ENCODE results near the gene YRDC. TPM values are rescaled to one million over a fixed set of nuclear protein-coding genes. Genes with fewer than 3 reads are reported as not detected.

YRDC gene
- total and polyA plus RNA-seq, 8 donors = 9.8 to 16.9 (median 12.1) TPM

DNA sequence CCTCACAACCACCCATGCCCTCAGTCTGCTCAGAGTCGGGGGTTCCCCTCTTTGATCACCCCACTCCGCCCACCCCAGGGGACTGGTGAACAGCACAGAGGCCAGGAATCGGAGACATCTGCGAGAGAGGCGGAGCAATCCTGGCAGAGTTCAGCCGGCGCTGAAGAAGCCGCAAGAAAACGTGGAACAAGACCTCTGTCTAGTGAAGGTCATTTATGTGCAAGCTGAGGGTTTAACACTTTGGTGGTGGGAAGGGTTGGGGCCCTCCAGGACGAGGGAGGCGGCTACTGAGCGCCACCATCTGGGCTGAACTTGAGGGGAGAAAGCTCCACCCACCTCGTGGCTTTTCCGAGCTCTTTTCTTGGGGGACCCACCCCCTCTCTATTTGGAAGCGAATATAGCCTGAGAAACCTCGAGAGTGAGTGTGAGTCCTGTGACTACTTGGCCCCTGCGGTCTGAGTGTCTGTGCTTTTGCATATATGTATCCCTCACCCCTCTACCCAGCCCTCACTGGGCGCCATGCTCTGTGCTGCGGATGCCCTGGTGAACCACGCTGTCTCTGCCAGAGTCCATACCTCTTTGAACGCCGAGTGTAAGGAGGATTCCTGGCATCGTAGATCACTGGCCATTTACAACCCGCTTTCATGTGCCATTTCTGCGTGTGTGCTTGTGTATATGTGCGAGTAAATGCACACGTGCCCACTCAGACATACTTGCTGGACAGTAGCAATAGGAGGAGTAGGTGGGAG is 41.9 kb downstream of the YRDC start:
- TF ChIP-seq, protein P1, sequence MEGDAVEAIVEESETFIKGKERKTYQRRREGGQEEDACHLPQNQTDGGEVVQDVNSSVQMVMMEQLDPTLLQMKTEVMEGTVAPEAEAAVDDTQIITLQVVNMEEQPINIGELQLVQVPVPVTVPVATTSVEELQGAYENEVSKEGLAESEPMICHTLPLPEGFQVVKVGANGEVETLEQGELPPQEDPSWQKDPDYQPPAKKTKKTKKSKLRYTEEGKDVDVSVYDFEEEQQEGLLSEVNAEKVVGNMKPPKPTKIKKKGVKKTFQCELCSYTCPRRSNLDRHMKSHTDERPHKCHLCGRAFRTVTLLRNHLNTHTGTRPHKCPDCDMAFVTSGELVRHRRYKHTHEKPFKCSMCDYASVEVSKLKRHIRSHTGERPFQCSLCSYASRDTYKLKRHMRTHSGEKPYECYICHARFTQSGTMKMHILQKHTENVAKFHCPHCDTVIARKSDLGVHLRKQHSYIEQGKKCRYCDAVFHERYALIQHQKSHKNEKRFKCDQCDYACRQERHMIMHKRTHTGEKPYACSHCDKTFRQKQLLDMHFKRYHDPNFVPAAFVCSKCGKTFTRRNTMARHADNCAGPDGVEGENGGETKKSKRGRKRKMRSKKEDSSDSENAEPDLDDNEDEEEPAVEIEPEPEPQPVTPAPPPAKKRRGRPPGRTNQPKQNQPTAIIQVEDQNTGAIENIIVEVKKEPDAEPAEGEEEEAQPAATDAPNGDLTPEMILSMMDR (IDR thresholded peaks at IDR 0.05) = no peak
- no peak overlapping the region for H3K27ac ChIP-seq
- H3K36me3 ChIP-seq = no peaks in the 10 kb centered on the region
- no peak overlapping the region for H3K4me3 ChIP-seq
- peaks cover 26 to 96% of the 10 kb centered on the region in 2 donors for H3K27me3 ChIP-seq
- H3K4me1 ChIP-seq = no peaks in the 10 kb centered on the region
- DNase-seq (no peak), ATAC-seq (no peak)
- intact Hi-C loops (cut with DNase I) = no loop called here
- no peaks in the 10 kb centered on the region for H3K9me3 ChIP-seq

DNA sequence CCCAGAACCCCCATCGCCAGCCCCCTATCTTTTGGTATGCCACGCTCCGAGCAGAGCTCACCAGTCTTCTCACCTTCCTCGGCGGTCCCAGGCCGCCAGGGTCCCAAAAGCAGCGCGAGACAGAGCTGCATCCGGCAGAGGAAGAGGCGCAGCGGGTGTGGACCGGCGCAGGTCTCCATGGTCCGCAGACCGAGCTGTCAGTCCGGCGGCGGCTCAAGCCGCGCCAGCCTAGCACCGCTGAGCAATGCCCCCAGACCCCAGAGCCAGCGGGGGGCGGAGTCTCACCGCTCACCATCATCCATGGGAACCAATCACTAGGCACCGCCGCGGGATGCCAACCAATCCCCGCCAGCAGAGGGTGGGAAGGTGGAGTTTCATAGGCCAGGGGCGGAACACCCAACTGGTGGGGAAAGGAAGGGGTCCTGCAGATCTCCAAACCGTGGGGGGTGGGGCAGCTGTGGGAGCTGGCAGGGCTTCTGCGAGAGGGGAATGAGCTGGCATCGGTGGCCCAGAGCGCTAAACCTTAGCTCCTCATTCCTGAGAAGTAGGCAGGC is 43.0 kb downstream of the YRDC start, which contains the start of gene EPHA10:
TSS of gene EPHA10 (minus strand) at position 233 of the 554 bp plus-strand sequence. CDS start at position 179, 54 bp downstream.
- Histone ChIP-seq H3K4me1 (no peaks in the 10 kb centered on the region), H3K4me3 (no peak within 1 kb of the TSS), H3K36me3 (no peaks in the 10 kb centered on the region), H3K27ac (no peak within 1 kb of the TSS), H3K9me3 (no peaks in the 10 kb centered on the region), H3K27me3 (peaks cover 26 to 98% of the 10 kb centered on the region in 2 donors)
- DNase-seq (peak in 1 of 4 donors; percentile 66), ATAC-seq (no peak)
- TF ChIP-seq, protein P1 (IDR thresholded peaks at IDR 0.05) = no peak
- intact Hi-C loops (cut with DNase I) = no loop called here

DNA sequence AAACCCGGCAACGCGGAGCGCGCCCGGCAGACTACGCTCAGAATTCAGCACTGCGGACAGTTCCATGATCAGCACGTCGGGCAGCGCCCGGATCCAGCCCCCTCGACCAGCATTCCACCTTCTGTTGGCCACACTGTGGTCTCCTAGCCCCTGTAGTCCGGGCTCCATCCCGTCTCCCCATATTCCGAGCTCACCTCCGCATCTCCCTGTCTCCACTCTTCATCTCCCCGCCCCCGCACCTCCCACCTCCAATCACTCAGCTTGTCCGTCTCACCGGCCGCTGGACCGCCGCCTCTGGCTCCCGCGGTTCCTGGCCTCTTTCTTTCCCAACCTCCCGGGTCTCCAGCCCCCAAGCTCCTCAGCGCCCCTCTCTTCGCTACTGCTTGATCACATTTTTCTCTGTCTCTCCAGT is 43.6 kb downstream of the YRDC start:
- TF ChIP-seq, protein P1 (IDR thresholded peaks at IDR 0.05) = no peak
- H3K4me3 ChIP-seq = no peak overlapping the region
- H3K36me3 ChIP-seq = no peaks in the 10 kb centered on the region
- peaks cover 26 to 99% of the 10 kb centered on the region in 2 donors for H3K27me3 ChIP-seq
- peak; percentile 43 to 78 (median 60) for DNase-seq
- H3K4me1 ChIP-seq = no peaks in the 10 kb centered on the region
- intact Hi-C loops (cut with DNase I) = no loop called here
- no peak overlapping the region for H3K27ac ChIP-seq
- ATAC-seq = peak; percentile 79
- H3K9me3 ChIP-seq = no peaks in the 10 kb centered on the region

DNA sequence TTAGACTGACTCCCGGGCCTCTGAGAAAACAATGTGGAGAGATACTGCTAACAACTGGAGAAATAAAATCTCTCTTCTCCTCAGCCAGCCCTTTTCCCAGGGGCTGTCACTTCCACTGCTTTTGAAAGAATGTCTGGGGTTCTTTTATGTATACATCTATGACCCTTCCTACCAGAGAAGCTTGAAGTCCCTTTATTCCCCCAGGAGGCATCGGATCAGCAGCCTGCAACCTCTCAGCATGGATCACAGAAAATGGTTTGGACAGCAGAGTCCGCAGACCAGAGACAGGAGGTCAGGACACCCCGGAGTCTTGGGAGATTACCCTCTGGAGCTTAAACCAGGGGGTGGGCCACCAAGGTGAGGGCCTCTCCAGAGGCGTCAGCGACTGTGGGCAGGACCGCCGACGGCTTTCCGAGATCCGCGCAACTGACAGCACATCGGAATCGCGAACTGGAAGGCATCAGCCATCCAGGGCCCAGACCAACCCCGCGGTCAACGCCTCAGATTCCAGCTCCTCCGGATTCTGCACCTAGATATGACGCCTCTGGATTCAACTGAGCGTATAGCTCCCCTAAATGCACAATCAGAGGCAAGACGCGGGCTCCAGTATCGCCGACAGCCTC is 44.1 kb downstream of the YRDC start:
- Histone ChIP-seq H3K9me3 (no peaks in the 10 kb centered on the region), H3K4me1 (no peaks in the 10 kb centered on the region), H3K27ac (no peak overlapping the region), H3K4me3 (no peak overlapping the region), H3K27me3 (peaks cover 26 to 99% of the 10 kb centered on the region in 2 donors), H3K36me3 (no peaks in the 10 kb centered on the region)
- intact Hi-C loops (cut with DNase I) = no loop called here
- ATAC-seq (no peak), DNase-seq (no peak)
- TF ChIP-seq, protein P1 (IDR thresholded peaks at IDR 0.05) = no peak

DNA sequence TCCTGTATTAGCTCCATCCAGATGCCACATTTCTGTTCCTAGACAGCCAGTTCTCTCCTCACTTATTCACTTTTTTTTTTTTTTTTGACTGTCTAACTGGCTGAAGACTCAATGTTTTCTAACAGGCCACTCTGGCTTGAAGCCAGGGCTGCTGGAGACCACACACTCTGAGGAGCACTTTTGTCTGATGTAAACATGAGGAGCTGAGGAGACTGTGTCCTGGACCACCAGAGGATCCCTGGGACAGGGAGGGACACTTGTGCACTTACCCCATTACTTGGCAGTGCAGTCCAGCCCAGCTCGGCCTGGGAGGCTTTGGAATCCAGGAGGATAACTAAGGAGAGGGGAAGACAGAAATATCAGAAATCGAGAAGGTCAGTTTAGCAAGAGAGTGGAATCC is 45.5 kb downstream of the YRDC start:
- Histone ChIP-seq H3K4me1 (no peaks in the 10 kb centered on the region), H3K4me3 (no peak overlapping the region), H3K27me3 (peaks cover 26 to 97% of the 10 kb centered on the region in 2 donors), H3K36me3 (no peaks in the 10 kb centered on the region), H3K9me3 (no peaks in the 10 kb centered on the region), H3K27ac (no peak overlapping the region)
- ATAC-seq (no peak), DNase-seq (no peak)
- TF ChIP-seq, protein P1 (IDR thresholded peaks at IDR 0.05) = no peak
- intact Hi-C loops (cut with DNase I) = no loop called here

Measured in left lung (tissue), 10 donors.